Daoy (cell line): Measurements from ENCODE around the gene MT1H. TPM values are rescaled to one million over a fixed set of nuclear protein-coding genes. Genes with fewer than 3 reads are reported as not detected.

Source experiments
- DNase-seq: peaks from one replicate; pipeline ENCODE4 v3.0.0-alpha.2; 2015; ENCODE audit warnings: low read depth
- total RNA-seq: library from RNA; depleted of rRNA; stranded (reverse); fragments of >200 nt; shearing (Covaris generic); gene quantifications from 2 replicates; pipeline ENCODE4 v1.2.3, GENCODE V29; 2014

Gene MT1H
- total RNA-seq, 1 experiment from 2014 or later = not detected

DNA sequence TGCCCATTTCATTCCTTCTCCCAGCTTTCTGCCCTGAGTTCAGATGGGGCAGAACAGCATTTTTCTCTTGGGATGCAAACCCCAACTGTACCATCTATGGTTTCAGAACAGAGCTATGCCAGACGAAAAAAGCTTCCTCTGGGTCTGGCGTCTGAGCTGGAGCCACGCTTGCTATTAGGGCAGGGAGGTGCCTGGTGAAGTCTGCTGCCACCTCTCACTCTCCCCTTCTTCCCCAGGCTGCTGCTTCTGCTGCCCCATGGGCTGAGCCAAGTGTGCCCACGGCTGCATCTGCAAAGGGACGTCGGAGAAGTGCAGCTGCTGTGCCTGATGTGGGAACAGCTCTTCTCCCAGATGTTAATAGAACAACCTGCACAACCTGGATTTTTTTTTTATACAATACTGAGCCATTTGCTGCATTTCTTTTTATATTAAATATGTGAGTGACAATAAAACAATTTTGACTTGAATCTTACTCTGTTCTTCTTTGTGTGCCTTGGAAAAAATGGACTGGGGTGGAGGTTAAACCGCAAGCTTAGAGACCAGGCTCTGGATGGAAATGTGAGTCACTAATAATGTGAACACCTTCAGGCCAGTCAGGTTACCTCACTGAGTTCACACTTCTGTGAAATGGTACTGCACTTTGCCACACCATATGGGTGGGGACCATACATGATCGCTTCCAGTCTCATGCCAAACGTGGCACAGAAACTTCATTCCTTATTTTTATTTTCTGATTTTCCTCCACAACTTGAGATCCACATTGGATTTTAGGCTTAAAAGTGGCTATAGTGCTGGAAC is 32.8 kb upstream of the MT1H start:
- DNase-seq = no peak

GRCh38 chr16:56637814-56638750 is 31.5 kb upstream of the MT1H start, which contains the start of gene MT1A:
TSS of gene MT1A (plus strand) at chr16:56638666. CDS start at chr16:56638739, 73 bp downstream.
- peak; percentile 36 for DNase-seq

- no peak for DNase-seq
Observed at GRCh38 chr16:56639045-56639444, 30.6 kb upstream of the MT1H start.

GRCh38 chr16:56640076-56640475 is 29.5 kb upstream of the MT1H start:
- DNase-seq = no peak

DNA sequence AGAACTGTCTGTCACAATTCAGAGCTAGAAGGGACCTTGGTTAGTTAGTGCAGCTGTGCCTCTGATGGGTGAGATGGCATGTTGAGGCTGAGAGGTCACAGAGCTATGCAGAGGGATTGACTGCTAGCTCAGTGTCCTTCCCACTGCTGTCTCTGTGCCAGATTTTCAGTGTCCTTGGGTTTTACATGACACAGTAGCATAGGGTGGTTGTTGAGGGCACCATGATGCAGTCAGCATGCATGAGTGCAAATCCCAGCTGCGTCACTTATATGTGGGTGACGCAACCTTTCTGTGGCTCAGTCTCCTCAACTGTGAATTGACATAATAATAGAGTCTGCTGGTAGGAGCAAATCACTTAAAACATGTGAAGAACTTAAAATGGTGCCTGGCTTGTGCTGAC is 28.4 kb upstream of the MT1H start:
- DNase-seq = no peak

- DNase-seq = no peak
Observed at GRCh38 chr16:56643080-56643778, 26.4 kb upstream of the MT1H start.

GRCh38 chr16:56643833-56644232 is 25.8 kb upstream of the MT1H start:
- DNase-seq = no peak

GRCh38 chr16:56645311-56645710 is 24.3 kb upstream of the MT1H start:
- DNase-seq = no peak

- DNase-seq = no peak
Observed at GRCh38 chr16:56645838-56646237, 23.8 kb upstream of the MT1H start.

DNA sequence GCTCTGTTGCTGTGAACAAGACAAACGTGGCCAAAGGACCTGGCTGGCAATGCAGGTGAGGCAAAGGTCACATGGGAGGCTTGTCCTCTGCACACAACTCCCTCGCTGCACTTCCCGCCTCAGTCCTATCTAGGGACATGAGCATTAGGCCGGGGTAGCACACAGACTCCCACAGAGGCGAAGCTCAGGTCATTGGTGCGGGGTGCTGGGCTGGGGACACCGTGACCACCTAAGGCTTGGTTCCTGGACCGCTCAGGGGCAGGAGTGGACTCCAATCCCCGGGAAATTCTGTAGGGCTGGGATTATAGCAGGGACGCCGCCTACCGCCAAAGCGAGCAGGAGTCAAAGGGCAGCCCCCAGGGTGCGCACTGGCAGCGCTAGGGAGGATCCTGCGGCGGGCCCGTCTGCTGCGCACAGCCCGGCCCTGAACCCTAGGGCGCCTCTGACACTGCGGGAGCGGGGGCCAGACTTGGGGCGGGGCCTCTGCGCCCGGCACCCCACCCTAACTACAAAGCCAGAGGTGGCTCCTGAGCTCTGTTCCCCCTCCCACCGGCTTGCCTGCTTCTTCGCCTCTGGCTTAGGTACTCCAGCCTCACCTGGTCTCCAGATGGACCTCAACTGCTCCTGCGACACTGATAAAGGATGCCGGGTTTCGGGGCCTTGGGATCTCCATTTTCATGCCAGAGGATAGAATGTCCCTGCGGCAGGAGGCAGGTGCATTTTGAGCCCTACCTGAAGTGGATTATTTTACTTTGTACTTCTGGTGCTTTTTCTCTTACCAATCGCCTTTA is 21.8 kb upstream of the MT1H start:
- no peak for DNase-seq

GRCh38 chr16:56649271-56649670 is 20.3 kb upstream of the MT1H start:
- no peak for DNase-seq

DNA sequence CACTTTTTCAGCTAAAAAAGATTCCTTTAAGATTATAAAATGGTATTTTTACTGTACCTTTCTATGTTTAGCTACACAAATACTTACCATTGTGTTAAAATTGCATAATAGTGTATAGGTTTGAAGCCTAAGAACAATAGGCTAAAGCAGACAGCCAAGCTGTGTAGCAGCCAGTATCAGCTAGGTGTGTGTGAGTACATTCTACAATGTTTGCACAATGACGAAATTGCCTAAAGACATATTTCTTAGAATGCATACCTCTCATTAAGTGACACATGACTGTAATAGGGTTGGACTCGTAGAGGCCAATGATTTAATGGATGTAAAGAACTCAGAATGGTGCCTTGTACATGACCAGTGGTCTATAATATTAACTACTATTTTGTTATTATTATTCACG is 19.8 kb upstream of the MT1H start:
- no peak for DNase-seq

- DNase-seq = no peak
Observed at GRCh38 chr16:56651586-56651985, 18.0 kb upstream of the MT1H start, which contains the start of gene MT1B. TSS of gene MT1B (plus strand) at chr16:56651886. CDS start at chr16:56651954, 68 bp downstream.

DNA sequence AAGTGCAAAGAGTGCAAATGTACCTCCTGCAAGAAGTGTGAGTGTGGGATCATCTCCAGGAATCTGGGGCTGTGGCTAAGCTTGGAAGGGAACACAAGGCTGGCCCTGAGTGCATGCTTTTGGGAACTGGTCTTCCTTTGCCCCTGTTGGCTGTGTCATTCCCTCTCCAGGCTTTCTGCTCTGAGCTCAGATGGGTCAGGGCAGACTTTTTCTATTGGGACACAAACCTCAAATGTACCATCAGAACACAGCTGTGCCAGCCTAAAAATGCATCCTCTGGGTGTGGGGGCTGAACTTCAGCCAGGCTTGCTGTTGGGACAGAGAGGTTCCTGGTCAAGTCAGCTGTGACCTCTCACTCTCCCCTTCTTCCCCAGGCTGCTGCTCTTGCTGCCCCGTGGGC is 17.0 kb upstream of the MT1H start:
- no peak for DNase-seq

DNA sequence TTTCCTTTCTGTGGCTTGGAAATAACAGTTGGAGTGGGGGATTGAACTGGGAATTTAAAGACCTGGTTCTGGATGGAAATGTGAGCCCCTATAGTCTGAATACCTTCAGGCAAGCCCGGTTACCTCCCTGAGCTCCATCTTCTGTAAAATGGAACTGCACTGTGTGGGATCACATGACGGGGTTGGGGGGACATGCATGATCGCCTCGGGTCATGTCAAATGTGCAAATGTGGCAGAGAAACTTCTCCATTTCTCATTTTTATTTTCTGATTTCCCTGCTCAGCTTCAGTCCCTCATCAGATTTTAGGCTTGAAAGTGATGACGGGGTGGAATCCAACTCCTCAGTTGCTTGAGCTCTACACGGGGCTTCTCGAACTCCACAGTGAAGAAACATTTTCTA is 16.4 kb upstream of the MT1H start:
- DNase-seq = no peak

DNA sequence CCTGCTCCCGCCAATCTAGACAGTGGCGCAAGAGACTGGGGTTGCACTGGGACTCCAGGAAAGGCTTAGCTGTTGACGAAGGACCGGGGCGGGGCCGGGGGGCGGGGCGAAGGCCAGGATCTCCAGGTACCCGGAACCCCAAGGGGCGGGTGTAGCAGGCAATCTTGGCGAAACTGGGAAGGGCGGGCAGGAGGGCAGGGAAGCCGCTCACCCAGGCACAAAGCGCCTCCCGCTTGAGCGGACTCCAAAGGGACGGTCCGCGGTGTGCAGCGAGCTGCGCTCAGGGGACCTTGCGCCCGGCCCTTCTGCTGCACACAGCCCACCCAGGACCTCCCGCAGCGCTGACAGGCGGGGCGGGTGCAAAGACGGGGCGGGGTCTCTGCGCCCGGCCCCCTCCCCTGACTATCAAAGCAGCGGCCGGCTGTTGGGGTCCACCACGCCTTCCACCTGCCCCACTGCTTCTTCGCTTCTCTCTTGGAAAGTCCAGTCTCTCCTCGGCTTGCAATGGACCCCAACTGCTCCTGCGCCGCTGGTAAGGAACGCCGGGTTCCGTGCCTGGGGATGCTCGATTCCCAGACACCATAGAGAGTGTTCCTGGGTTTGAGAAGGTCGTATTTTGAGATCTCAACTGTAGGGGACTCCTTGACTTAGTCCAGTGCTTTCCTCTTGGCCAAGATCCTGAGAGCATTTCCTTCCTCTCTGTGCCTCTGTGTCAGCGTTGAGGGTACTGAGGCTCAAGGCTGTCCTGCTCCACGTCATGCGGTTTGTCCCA is 11.9 kb upstream of the MT1H start, which contains the start of gene MT1F:
Gene MT1F, plus strand, starts transcription at position 405 of the 772 bp plus-strand sequence. Its CDS starts 100 bp downstream, at position 505.
- DNase-seq = peak; percentile 61

DNA sequence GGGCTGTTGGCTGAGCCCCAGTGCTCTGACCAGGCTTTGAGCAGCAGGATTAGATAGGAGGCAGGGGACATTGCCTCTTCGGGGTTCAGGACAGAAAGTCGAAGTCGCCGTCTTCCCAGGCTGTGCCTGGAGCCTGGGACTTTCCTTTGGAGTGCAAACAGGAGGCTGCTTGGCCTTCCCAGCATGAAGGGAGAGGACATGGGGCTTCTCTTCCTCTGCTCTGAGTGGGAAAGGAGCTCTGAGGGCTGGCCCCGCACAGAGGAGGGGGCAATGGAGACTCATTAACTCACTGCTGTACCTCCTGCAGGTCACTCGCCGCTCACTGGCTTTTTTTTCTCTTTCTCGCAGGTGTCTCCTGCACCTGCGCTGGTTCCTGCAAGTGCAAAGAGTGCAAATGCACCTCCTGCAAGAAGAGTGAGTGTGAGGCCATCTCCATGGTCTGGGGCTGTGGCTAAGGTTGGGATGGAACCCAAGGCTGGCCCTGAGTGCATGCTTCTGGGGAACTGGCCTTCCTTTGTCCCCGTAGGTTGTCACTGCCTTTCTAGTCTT is 11.2 kb upstream of the MT1H start:
- DNase-seq = no peak

DNA sequence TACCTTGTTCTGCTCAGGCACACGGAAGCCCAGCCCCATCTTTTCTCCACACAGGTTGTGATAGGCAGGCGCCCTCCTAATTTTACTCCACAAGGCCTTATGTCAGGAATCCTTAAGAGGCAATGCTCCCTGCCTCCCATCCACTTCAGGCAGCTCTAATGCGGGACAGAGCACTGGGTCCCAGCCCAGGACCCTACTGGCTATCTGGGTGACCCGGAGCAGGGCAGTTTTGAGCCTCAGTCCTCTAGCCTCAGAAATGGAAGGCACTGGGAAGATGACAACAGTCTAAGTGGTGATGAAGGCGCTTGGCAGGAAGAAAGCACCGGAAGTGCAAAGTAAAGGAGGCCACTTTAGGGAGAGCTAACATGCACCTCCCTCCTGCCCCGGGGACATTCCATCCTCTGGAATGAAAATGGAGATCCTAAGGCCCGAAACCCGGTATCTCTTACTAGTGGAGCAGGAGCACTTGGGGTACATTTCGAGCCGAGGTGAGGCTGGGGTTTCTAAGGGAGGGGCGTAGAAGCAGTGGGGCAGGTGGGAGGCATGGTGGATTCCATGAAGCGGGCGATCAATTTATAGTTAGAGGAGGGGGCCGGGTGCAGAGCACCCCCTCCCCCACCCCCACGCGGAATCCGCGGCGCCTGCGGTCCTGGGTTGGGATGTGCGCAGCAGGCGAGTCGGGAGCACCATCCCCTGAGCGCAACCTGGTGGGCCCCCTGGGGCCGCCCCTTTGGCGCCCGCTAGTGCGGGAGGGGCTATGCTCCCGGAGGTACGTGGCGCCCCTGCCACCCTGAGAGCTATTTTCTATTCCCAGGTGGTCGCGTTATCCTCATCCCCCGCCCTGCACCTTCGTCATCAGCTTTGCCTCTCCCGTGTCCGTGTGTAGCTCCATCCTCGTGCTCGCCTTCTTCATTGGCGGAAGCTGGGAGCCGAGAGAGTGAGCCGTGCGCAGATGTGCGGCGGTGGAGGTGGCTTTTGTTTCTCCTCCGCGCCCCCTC is 7.0 kb upstream of the MT1H start:
- no peak for DNase-seq

GRCh38 chr16:56664506-56664905 is 5.1 kb upstream of the MT1H start:
- DNase-seq = no peak
